PC-9 (cell line): ENCODE data around the gene SALL2. TPM values are rescaled to one million over a fixed set of nuclear protein-coding genes. Genes with fewer than 3 reads are reported as not detected.

ENCODE experiments used
- BruUV-seq: library from RNA; stranded (reverse); fragments of 400-500 nt; replicated peaks from 2 replicates; lab custom pipeline; 2021; lab: Mats Ljungman, UMichigan
- CTCF ChIA-PET: fragments of 300-600 bp; sonication (Branson Sonifier 250); formaldehyde crosslinking; loops from one replicate; lab custom pipeline; 2022; ENCODE audit warnings: antibody characterized with exemption; lab: Charles Lee
- POLR2A ChIA-PET: fragments of 300-600 bp; sonication (Branson Sonifier 250); formaldehyde crosslinking; loops from one replicate; lab custom pipeline; 2022; ENCODE audit warnings: antibody characterized with exemption; ENCODE audit not compliant: unreplicated experiment; lab: Charles Lee
- DNase-seq, 2 experiments: peaks; one replicate each; pipeline versions ENCODE4 v3.0.0 to v3.0.0-alpha.2; 2015 to 2022; ENCODE audit warnings: mixed read lengths in 1 of 2
- H2AFZ ChIP-seq: fragments of 200-600 bp; sonication (generic); 2 replicates; pipeline ENCODE4 v1.8.1; 2017; ENCODE audit warnings: antibody characterized with exemption
- H3F3A ChIP-seq: fragments of 200-600 bp; sonication (generic); 2 replicates; pipeline ENCODE4 v1.8.1; 2017; ENCODE audit warnings: antibody characterized with exemption, mild to moderate bottlenecking, low read depth; ENCODE audit not compliant: insufficient read depth
- H3K27ac ChIP-seq: fragments of 200-600 bp; sonication (generic); 2 replicates; pipeline ENCODE4 v1.6.1; 2016; ENCODE audit warnings: mixed run types
- H3K27me3 ChIP-seq: fragments of 200-600 bp; sonication (generic); 2 replicates; pipeline ENCODE4 v1.6.1; 2016; ENCODE audit warnings: low read depth, mixed run types; ENCODE audit not compliant: insufficient read depth
- H3K36me3 ChIP-seq: fragments of 200-600 bp; sonication (generic); 2 replicates; pipeline ENCODE4 v1.6.1; 2016; ENCODE audit warnings: low read depth, mixed run types
- H3K4me1 ChIP-seq: fragments of 200-600 bp; sonication (generic); replicated peaks from 2 replicates; pipeline ENCODE4 v1.6.1; 2016; ENCODE audit warnings: mixed run types; ENCODE audit not compliant: insufficient read depth
- H3K4me2 ChIP-seq: fragments of 200-600 bp; sonication (generic); 2 replicates; pipeline ENCODE4 v1.6.1; 2017; ENCODE audit warnings: mixed run types
- H3K4me3 ChIP-seq: fragments of 200-600 bp; sonication (generic); 2 replicates; pipeline ENCODE4 v1.6.1; 2016; ENCODE audit warnings: mixed run types
- H3K79me2 ChIP-seq: fragments of 200-600 bp; sonication (generic); 2 replicates; pipeline ENCODE4 v1.6.1; 2017; ENCODE audit warnings: low read depth, mixed run types
- H3K9me2 ChIP-seq: fragments of 200-600 bp; sonication (generic); 2 replicates; pipeline ENCODE4 v1.8.1; 2017; ENCODE audit warnings: mild to moderate bottlenecking; ENCODE audit not compliant: insufficient read depth
- H3K9me3 ChIP-seq: fragments of 200-600 bp; sonication (generic); 2 replicates; pipeline ENCODE4 v1.8.1; 2016; ENCODE audit warnings: low read depth; ENCODE audit not compliant: insufficient read depth
- H4K20me1 ChIP-seq: fragments of 200-600 bp; sonication (generic); 2 replicates; pipeline ENCODE4 v1.8.1; 2017; ENCODE audit not compliant: insufficient read depth
- EZH2 ChIP-seq: fragments of 200-600 bp; sonication (generic); IDR thresholded peaks from 2 replicates; pipeline ENCODE4 v1.8.0; 2017; ENCODE audit warnings: antibody characterized with exemption, low read depth
- intact Hi-C: fragments of 100-400 bp; cut with micrococcal nuclease; formaldehyde crosslinking; loops from one replicate; pipeline ENCODE4 v1.10.0; 2022; ENCODE audit not compliant: unreplicated experiment
- total RNA-seq: library from RNA; stranded (reverse); gene quantifications from 2 replicates; pipeline ENCODE4 v1.2.3, GENCODE V29; 2021
- TF ChIP-seq, protein P1 (sequence below): fragments of 200-600 bp; sonication (generic); conservative IDR thresholded peaks from 2 replicates; pipeline ENCODE4 v1.6.1; 2017; ENCODE audit warnings: mixed run types, antibody characterized with exemption, mild to moderate bottlenecking, moderate library complexity

The SALL2 gene
- total RNA-seq, 1 experiment from 2014 or later = 10.9 TPM

DNA sequence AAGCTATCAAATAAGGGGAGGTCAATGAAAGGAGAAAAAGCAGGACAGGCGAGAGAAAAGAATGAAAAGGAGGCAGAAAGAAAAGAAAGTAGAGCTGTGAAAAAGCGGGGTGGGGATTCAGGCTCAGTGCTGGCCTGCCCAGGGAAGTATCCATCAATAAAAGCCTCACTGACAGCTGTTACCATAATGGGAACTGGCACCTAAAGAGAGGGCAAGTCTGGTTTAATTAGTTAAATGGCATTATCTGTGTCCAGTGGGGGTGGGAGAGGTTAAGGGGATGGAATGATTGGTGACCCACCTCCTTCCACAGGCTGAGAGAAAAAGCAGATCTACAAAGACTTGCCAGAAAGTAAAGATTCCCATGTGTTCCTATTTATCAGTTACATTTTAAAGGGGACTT is 7.4 kb downstream of the SALL2 start:
- ChIA-PET CTCF (no interaction called here), POLR2A (interaction anchor here (0.6 kb wide), 1 partner anchor 27 kb away, joined by 5 read pairs; no protein-coding TSS in a partner anchor)
- H3K36me3 ChIP-seq = no peaks in the 10 kb centered on the region
- no peaks in the 10 kb centered on the region for H3K9me2 ChIP-seq
- no peaks in the 10 kb centered on the region for H3K9me3 ChIP-seq
- no peaks in the 10 kb centered on the region for H4K20me1 ChIP-seq
- intact Hi-C loops = no loop called here
- no peak overlapping the region for H3K4me2 ChIP-seq
- H3K79me2 ChIP-seq = no peaks in the 10 kb centered on the region
- TF ChIP-seq, protein P1, sequence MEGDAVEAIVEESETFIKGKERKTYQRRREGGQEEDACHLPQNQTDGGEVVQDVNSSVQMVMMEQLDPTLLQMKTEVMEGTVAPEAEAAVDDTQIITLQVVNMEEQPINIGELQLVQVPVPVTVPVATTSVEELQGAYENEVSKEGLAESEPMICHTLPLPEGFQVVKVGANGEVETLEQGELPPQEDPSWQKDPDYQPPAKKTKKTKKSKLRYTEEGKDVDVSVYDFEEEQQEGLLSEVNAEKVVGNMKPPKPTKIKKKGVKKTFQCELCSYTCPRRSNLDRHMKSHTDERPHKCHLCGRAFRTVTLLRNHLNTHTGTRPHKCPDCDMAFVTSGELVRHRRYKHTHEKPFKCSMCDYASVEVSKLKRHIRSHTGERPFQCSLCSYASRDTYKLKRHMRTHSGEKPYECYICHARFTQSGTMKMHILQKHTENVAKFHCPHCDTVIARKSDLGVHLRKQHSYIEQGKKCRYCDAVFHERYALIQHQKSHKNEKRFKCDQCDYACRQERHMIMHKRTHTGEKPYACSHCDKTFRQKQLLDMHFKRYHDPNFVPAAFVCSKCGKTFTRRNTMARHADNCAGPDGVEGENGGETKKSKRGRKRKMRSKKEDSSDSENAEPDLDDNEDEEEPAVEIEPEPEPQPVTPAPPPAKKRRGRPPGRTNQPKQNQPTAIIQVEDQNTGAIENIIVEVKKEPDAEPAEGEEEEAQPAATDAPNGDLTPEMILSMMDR = no peak
- TF ChIP-seq EZH2 = no peak
- DNase-seq = no peak
- no peaks in the 10 kb centered on the region for H3K4me1 ChIP-seq
- H3F3A ChIP-seq = no peaks in the 10 kb centered on the region
- no peak overlapping the region for H3K27ac ChIP-seq
- no peak overlapping the region for H2AFZ ChIP-seq
- no peaks in the 10 kb centered on the region for H3K27me3 ChIP-seq
- no TSS peak for BruUV-seq
- no peak overlapping the region for H3K4me3 ChIP-seq

DNA sequence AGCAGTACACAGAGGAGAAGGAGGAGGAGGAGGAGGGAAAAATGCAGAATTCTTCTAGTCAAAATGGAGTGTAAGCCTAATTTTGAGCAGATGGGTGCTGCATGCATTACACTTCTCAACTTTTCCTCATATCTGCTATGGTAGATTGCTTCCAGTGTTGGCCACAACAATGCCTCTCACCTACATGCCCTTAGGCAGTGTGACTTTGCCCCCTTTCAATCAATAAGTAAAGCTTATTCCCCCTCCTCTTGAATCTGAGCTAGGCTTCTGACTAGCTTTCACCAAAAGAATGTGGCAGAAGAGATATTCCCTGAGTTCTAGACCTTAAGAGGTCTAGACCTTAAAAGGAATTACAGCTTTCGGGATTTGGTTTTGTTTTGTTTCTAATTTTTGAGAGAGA is 11.8 kb downstream of the SALL2 start:
- H3K27me3 ChIP-seq = no peaks in the 10 kb centered on the region
- no peak overlapping the region for H3K4me3 ChIP-seq
- peaks cover 9% of the 10 kb centered on the region for H3K4me1 ChIP-seq
- H3K4me2 ChIP-seq = no peak overlapping the region
- POLR2A ChIA-PET = no interaction called here
- no peaks in the 10 kb centered on the region for H3K36me3 ChIP-seq
- BruUV-seq = no TSS peak
- intact Hi-C loops = no loop called here
- no peaks in the 10 kb centered on the region for H4K20me1 ChIP-seq
- H3K9me3 ChIP-seq = no peaks in the 10 kb centered on the region
- H3F3A ChIP-seq = peaks cover 7% of the 10 kb centered on the region; the same call in 1 of the 2 replicates
- H3K27ac ChIP-seq = no peak overlapping the region
- CTCF ChIA-PET = interaction anchor here (0.5 kb wide), 1 partner anchor 220 kb away, joined by 3 read pairs; no protein-coding TSS in a partner anchor
- no peaks in the 10 kb centered on the region for H3K9me2 ChIP-seq
- H3K79me2 ChIP-seq = peaks cover 22% of the 10 kb centered on the region
- no peak for TF ChIP-seq EZH2
- TF ChIP-seq, protein P1 = no peak
- DNase-seq = no peak
- H2AFZ ChIP-seq = no peak overlapping the region

DNA sequence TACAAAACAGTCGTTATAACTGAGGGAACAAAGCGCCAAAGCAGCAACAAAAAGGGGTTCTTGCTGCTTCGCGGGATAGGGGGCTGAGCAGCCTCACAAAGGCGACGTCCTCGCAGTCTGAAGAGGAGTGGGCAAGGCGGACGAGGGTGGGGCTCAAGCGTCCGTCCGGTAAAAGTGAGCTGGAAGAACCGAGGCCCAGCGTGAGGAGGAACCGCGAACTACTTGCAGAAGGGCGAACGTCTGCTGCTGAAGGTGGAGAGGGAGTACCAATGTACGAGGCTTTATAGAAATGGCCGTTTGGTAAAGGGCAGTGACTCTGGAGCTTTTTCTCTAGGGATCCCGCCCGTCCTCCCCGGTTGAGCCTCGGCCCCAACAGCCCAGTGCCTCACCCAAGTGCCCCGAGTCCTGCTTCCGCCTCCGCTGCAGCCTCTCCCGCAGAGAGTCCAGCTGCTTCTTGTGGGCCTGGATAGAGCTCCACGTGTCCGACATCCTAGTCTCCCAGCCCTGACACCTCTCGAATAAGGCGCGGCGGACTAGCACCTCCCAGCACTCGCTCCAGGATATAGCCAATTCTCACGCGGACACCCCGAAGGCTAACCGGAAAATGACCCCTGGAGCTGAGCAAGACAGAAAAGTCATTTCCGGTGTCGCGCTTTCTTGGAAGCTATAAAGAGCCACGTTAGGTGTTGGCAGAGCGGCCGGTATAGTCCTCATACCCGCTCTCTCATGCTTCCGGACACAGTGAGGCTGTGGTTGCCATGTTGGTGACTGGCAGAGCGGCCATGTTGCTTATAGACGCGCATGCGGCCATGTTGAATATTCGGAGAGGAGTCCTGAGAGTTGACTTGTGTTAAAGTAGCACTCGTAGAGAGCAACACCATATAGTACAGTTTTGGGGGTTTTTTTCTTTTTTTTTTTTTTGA is 15.2 kb downstream of the SALL2 start, which contains the start of gene METTL3:
Gene METTL3, minus strand, starts transcription at position 606 of the 923 bp plus-strand sequence. Its CDS starts 117 bp downstream, at position 489.
- H3K27ac ChIP-seq = peak within 1 kb of the TSS; percentile 67
- H3K4me1 ChIP-seq = peaks cover 10% of the 10 kb centered on the region
- TSS peak; percentile 60 for BruUV-seq
- peak within 1 kb of the TSS; percentile 63 for H3K4me3 ChIP-seq
- no peaks in the 10 kb centered on the region for H3K9me3 ChIP-seq
- peak; percentile 90 to 96 for DNase-seq
- intact Hi-C loops = loop anchor here (1.0 to 2.0 kb wide), 2 partner anchors 17 to 34 kb away; partner anchors contain the start of genes RAB2B and TOX4
- ChIA-PET POLR2A (interaction anchor here (0.5 to 0.7 kb wide), 5 partner anchors 15 to 1795 kb away, joined by 3 to 8 read pairs (median 4); partner anchors contain the start of genes BCL2L2 and SALL2), CTCF (interaction anchor here (0.7 to 1.0 kb wide), 3 partner anchors 13 to 777 kb away, joined by 3 to 6 read pairs (median 3); partner anchors contain the start of gene CHD8)
- H3K4me2 ChIP-seq = peak within 1 kb of the TSS; percentile 87
- peak within 1 kb of the TSS; percentile 85 for H2AFZ ChIP-seq
- no peaks in the 10 kb centered on the region for H4K20me1 ChIP-seq
- H3K79me2 ChIP-seq = peaks cover 45% of the 10 kb centered on the region
- H3K36me3 ChIP-seq = no peaks in the 10 kb centered on the region
- H3F3A ChIP-seq = peaks cover 7% of the 10 kb centered on the region; the same call in 1 of the 2 replicates
- H3K9me2 ChIP-seq = no peaks in the 10 kb centered on the region
- no peak for TF ChIP-seq EZH2
- TF ChIP-seq, protein P1 = no peak
- H3K27me3 ChIP-seq = no peaks in the 10 kb centered on the region
